ENCODE results near the gene IWS1. TPM values are rescaled to one million over a fixed set of nuclear protein-coding genes. Genes with fewer than 3 reads are reported as not detected.

IWS1 gene
- total RNA-seq, 1 experiment from 2014 or later = 46.6 TPM

DNA sequence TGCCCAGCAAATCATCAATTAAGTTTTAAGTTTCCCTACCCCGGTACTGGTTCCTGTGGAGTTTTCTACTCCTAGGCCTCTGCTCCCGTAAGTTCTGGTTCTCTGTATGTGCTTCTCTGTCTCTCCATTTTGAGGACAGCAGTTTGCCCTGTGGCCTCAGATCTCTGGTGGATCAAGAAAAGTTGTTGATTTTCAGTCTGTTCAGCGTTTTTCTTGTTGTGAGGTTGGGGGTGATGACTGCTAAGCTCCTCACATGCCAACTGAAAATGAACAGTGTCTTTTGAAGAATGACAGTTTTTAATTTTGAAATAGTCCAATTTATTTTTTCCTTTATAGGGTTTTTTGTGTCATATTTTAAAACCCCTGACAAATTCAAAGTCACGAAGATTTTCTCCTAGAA, 76.4 kb downstream of the IWS1 start (continued):
- TF ChIP-seq, protein P1, sequence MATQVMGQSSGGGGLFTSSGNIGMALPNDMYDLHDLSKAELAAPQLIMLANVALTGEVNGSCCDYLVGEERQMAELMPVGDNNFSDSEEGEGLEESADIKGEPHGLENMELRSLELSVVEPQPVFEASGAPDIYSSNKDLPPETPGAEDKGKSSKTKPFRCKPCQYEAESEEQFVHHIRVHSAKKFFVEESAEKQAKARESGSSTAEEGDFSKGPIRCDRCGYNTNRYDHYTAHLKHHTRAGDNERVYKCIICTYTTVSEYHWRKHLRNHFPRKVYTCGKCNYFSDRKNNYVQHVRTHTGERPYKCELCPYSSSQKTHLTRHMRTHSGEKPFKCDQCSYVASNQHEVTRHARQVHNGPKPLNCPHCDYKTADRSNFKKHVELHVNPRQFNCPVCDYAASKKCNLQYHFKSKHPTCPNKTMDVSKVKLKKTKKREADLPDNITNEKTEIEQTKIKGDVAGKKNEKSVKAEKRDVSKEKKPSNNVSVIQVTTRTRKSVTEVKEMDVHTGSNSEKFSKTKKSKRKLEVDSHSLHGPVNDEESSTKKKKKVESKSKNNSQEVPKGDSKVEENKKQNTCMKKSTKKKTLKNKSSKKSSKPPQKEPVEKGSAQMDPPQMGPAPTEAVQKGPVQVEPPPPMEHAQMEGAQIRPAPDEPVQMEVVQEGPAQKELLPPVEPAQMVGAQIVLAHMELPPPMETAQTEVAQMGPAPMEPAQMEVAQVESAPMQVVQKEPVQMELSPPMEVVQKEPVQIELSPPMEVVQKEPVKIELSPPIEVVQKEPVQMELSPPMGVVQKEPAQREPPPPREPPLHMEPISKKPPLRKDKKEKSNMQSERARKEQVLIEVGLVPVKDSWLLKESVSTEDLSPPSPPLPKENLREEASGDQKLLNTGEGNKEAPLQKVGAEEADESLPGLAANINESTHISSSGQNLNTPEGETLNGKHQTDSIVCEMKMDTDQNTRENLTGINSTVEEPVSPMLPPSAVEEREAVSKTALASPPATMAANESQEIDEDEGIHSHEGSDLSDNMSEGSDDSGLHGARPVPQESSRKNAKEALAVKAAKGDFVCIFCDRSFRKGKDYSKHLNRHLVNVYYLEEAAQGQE (IDR thresholded peaks at IDR 0.05; ENCODE audit: low read depth) = no peak
- TF ChIP-seq ZNF274 (IDR thresholded peaks at IDR 0.05; ENCODE audit: low read depth, low read length) (no peak), EZH2 (IDR thresholded peaks at IDR 0.05) (no peak), JUND (IDR thresholded peaks at IDR 0.05) (no peak)

DNA sequence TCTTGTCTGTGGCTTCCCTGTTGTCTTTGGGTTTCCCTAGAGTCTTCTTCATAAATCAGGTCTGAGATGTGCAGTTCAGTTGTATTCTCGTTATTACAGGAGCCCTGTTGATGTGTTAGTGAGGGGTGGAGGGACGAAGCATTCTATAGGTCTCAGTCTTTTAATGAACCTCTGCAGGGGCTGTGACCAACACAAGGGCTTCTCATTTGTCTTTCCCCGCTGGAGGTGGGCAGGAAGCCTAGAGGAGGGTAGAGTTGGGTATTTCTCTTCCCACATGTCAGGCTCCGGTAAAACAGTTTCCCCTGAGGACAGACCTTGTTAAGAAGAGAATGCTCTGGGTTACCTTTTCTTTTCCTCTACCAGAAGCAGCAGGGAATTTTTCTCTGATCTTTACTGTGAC, 76.9 kb downstream of the IWS1 start:
- H3K27me3 ChIP-seq (ENCODE audit: insufficient read depth, low read length) = no peaks in the 10 kb centered on the region
- H3K27ac ChIP-seq (ENCODE audit: low read depth, low read length) = no peak overlapping the region
- RAD21 ChIA-PET (ENCODE audit: low non-redundant PET in 1 of 2, low total read pairs in 2 of 2, uncharacterized antibody in 2 of 2, unreplicated experiment in 2 of 2) = no interaction called here
- no peak for ATAC-seq
- H4K20me1 ChIP-seq (ENCODE audit: insufficient read depth) = no peaks in the 10 kb centered on the region
- intact Hi-C loops (cut with micrococcal nuclease) = no loop called here
- H3K9me3 ChIP-seq (ENCODE audit: control insufficient read depth in 1 of 2, insufficient read depth in 1 of 2, low read depth in 1 of 2, low read length in 2 of 2) = no peaks in the 10 kb centered on the region
- DNase-seq (ENCODE audit: low read depth, low spot score) = no peak
- no peaks in the 10 kb centered on the region for H3K36me3 ChIP-seq (ENCODE audit: control insufficient read depth in 1 of 2, insufficient read depth in 2 of 2, low read length in 2 of 2)
- no peak overlapping the region for H3K4me3 ChIP-seq (replicated peaks in 1 of 2; ENCODE audit: low read depth in 1 of 2, low read length in 2 of 2)
- no peak overlapping the region for H2AFZ ChIP-seq (ENCODE audit: low read depth, low read length, poor library complexity, severe bottlenecking)
- peaks cover 2 to 7% of the 10 kb centered on the region in 2 experiments for H3K4me1 ChIP-seq (ENCODE audit: control insufficient read depth in 1 of 2, insufficient read depth in 2 of 2, low read length in 2 of 2)
- H3K4me2 ChIP-seq (ENCODE audit: low read length) = no peak overlapping the region
- TF ChIP-seq TCF7L2 (IDR thresholded peaks at IDR 0.05; ENCODE audit: borderline replicate concordance, extremely low read depth, insufficient read depth, insufficient read length) (no peak), POLR2A (IDR thresholded peaks at IDR 0.05; ENCODE audit: borderline replicate concordance, extremely low read depth, insufficient read depth, insufficient read length) (no peak), RAD21 (IDR thresholded peaks at IDR 0.05; ENCODE audit: low read depth) (no peak), EZH2phosphoT487 (IDR thresholded peaks at IDR 0.05; ENCODE audit: borderline replicate concordance) (no peak), EZH2 (IDR thresholded peaks at IDR 0.05) (no peak), POLR2AphosphoS5 (IDR thresholded peaks at IDR 0.05; ENCODE audit: low read depth, low read length) (no peak), CBX3 (IDR thresholded peaks at IDR 0.05; ENCODE audit: low read depth) (no peak), ZFX (IDR thresholded peaks at IDR 0.05) (no peak), ZNF274 (IDR thresholded peaks at IDR 0.05; ENCODE audit: low read depth, low read length) (no peak), FOSL1 (IDR thresholded peaks at IDR 0.05; ENCODE audit: low read depth) (no peak), SRF (IDR thresholded peaks at IDR 0.05; ENCODE audit: low read depth) (no peak), SP1 (IDR thresholded peaks at IDR 0.05; ENCODE audit: low read depth) (no peak)
- TF ChIP-seq, protein P2, sequence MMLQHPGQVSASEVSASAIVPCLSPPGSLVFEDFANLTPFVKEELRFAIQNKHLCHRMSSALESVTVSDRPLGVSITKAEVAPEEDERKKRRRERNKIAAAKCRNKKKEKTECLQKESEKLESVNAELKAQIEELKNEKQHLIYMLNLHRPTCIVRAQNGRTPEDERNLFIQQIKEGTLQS (IDR thresholded peaks at IDR 0.05) = no peak
- TF ChIP-seq, protein P1 (IDR thresholded peaks at IDR 0.05; ENCODE audit: low read depth) = no peak
- TF ChIP-seq, protein P3, sequence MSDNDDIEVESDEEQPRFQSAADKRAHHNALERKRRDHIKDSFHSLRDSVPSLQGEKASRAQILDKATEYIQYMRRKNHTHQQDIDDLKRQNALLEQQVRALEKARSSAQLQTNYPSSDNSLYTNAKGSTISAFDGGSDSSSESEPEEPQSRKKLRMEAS (IDR thresholded peaks at IDR 0.05) = no peak
- TF ChIP-seq, protein P4, sequence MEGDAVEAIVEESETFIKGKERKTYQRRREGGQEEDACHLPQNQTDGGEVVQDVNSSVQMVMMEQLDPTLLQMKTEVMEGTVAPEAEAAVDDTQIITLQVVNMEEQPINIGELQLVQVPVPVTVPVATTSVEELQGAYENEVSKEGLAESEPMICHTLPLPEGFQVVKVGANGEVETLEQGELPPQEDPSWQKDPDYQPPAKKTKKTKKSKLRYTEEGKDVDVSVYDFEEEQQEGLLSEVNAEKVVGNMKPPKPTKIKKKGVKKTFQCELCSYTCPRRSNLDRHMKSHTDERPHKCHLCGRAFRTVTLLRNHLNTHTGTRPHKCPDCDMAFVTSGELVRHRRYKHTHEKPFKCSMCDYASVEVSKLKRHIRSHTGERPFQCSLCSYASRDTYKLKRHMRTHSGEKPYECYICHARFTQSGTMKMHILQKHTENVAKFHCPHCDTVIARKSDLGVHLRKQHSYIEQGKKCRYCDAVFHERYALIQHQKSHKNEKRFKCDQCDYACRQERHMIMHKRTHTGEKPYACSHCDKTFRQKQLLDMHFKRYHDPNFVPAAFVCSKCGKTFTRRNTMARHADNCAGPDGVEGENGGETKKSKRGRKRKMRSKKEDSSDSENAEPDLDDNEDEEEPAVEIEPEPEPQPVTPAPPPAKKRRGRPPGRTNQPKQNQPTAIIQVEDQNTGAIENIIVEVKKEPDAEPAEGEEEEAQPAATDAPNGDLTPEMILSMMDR (IDR thresholded peaks at IDR 0.05 in 2 of 3, conservative IDR thresholded peaks at IDR 0.05 in 1 of 3; ENCODE audit: borderline replicate concordance in 1 of 3, insufficient read depth in 1 of 3, low read depth in 2 of 3, low read length in 2 of 3) = no peak
- no peaks in the 10 kb centered on the region for H3K9me2 ChIP-seq (ENCODE audit: insufficient read depth)
- no peak overlapping the region for H3K9ac ChIP-seq (ENCODE audit: low read length)
- POLR2A ChIA-PET = no interaction called here
- BruUV-seq (replicated peaks) = no TSS peak
- CTCF ChIA-PET = no interaction called here
- no peaks in the 10 kb centered on the region for H3K79me2 ChIP-seq (ENCODE audit: insufficient read depth, low read length)

Data from HCT116 (cell line).